ENCODE measurements around the gene NDUFB6.
A peak's percentile ranks its signal among the peaks of the same experiment; 100 is the strongest.
"Not testable (repeated sequence)": the region's sequence is repeated elsewhere in the genome, so short reads cannot be mapped to it uniquely, and the experiment has no call there.

The NDUFB6 gene

GRCh38 chr9:32524892-32525708 is 47.9 kb downstream of the NDUFB6 start:
- TF ChIP-seq CTCF (IDR thresholded peaks at IDR 0.05; ENCODE audit: low read length, missing control alignments) = no peak
- DNase-seq (ENCODE audit: low read depth) = peak; percentile 27
- peak overlapping the region; percentile 66 for H3K4me3 ChIP-seq (replicated peaks; ENCODE audit: low read depth, low read length)

GRCh38 chr9:32524558-32524891 is 48.4 kb downstream of the NDUFB6 start:
- peak overlapping the region; percentile 66 for H3K4me3 ChIP-seq (replicated peaks; ENCODE audit: low read depth, low read length)
- DNase-seq (ENCODE audit: low read depth) = not testable (repeated sequence)

GRCh38 chr9:32523910-32524309 is 49.0 kb downstream of the NDUFB6 start:
- DNase-seq (ENCODE audit: low read depth) = no peak
- no peak for TF ChIP-seq CTCF (IDR thresholded peaks at IDR 0.05; ENCODE audit: low read length, missing control alignments)
- no peak overlapping the region for H3K4me3 ChIP-seq (replicated peaks; ENCODE audit: low read depth, low read length)

GRCh38 chr9:32518276-32518675 is 54.7 kb downstream of the NDUFB6 start:
- no peak for TF ChIP-seq CTCF (IDR thresholded peaks at IDR 0.05; ENCODE audit: low read length, missing control alignments)
- no peak overlapping the region for H3K4me3 ChIP-seq (replicated peaks; ENCODE audit: low read depth, low read length)
- DNase-seq (ENCODE audit: low read depth) = no peak

GRCh38 chr9:32516241-32516640 is 56.7 kb downstream of the NDUFB6 start:
- no peak for TF ChIP-seq CTCF (IDR thresholded peaks at IDR 0.05; ENCODE audit: low read length, missing control alignments)
- DNase-seq (ENCODE audit: low read depth) = no peak
- no peak overlapping the region for H3K4me3 ChIP-seq (replicated peaks; ENCODE audit: low read depth, low read length)

GRCh38 chr9:32508728-32509127 is 64.2 kb downstream of the NDUFB6 start:
- no peak overlapping the region for H3K4me3 ChIP-seq (replicated peaks; ENCODE audit: low read depth, low read length)
- TF ChIP-seq CTCF (IDR thresholded peaks at IDR 0.05; ENCODE audit: low read length, missing control alignments) = no peak
- no peak for DNase-seq (ENCODE audit: low read depth)

GRCh38 chr9:32503008-32503407 is 70.0 kb downstream of the NDUFB6 start:
- H3K4me3 ChIP-seq (replicated peaks; ENCODE audit: low read depth, low read length) = no peak overlapping the region
- no peak for TF ChIP-seq CTCF (IDR thresholded peaks at IDR 0.05; ENCODE audit: low read length, missing control alignments)

More at GRCh38 chr9:32503008-32503407, 70.0 kb downstream of the NDUFB6 start:
- no peak for DNase-seq (ENCODE audit: low read depth)
